ENCODE results near the gene MME. TPM values are rescaled to one million over a fixed set of nuclear protein-coding genes. Genes with fewer than 3 reads are reported as not detected.

The MME gene
- total and polyA plus RNA-seq, 8 donors: 9.1 to 43.6 (median 26.5) TPM

GRCh38 chr3:155049959-155050358, 30.2 kb upstream of the MME start:
- H3K9me3 ChIP-seq: peaks cover 0 to 31% of the 10 kb centered on the region in 2 donors
- no peaks in the 10 kb centered on the region for H3K4me1 ChIP-seq
- TF ChIP-seq, protein P1, sequence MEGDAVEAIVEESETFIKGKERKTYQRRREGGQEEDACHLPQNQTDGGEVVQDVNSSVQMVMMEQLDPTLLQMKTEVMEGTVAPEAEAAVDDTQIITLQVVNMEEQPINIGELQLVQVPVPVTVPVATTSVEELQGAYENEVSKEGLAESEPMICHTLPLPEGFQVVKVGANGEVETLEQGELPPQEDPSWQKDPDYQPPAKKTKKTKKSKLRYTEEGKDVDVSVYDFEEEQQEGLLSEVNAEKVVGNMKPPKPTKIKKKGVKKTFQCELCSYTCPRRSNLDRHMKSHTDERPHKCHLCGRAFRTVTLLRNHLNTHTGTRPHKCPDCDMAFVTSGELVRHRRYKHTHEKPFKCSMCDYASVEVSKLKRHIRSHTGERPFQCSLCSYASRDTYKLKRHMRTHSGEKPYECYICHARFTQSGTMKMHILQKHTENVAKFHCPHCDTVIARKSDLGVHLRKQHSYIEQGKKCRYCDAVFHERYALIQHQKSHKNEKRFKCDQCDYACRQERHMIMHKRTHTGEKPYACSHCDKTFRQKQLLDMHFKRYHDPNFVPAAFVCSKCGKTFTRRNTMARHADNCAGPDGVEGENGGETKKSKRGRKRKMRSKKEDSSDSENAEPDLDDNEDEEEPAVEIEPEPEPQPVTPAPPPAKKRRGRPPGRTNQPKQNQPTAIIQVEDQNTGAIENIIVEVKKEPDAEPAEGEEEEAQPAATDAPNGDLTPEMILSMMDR (IDR thresholded peaks at IDR 0.05): no peak
- no peak for ATAC-seq
- H3K27me3 ChIP-seq: no peaks in the 10 kb centered on the region
- no peak overlapping the region for H3K4me3 ChIP-seq
- H3K27ac ChIP-seq: no peak overlapping the region
- no peaks in the 10 kb centered on the region for H3K36me3 ChIP-seq
- no peak for DNase-seq
- intact Hi-C loops (cut with DNase I): no loop called here

DNA sequence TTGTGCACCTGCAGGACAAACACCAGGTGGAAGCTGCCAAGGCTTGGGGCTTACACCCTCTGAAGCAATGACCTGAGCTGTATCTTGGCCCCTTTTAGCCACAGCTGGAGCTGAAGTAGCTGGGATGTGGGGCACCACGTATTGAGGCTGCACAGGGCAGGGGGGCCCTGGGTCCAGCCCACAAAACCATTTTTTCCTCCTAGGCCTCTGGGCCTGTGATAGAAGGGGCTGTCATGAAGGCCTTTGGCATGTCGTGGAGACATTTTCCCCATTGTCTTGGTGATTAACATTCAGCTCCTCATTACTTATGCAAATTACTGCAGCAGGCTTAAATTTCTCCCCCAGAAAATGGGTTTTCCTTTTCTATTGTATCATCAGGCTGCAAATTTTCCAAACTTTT, 27.6 kb upstream of the MME start:
- no peaks in the 10 kb centered on the region for H3K4me1 ChIP-seq
- H3K27me3 ChIP-seq: no peaks in the 10 kb centered on the region
- peaks cover 0 to 31% of the 10 kb centered on the region in 2 donors for H3K9me3 ChIP-seq
- ATAC-seq (no peak), DNase-seq (no peak)
- no peaks in the 10 kb centered on the region for H3K36me3 ChIP-seq
- no peak overlapping the region for H3K27ac ChIP-seq
- intact Hi-C loops (cut with DNase I): no loop called here
- TF ChIP-seq, protein P1 (IDR thresholded peaks at IDR 0.05): no peak
- H3K4me3 ChIP-seq: no peak overlapping the region

DNA sequence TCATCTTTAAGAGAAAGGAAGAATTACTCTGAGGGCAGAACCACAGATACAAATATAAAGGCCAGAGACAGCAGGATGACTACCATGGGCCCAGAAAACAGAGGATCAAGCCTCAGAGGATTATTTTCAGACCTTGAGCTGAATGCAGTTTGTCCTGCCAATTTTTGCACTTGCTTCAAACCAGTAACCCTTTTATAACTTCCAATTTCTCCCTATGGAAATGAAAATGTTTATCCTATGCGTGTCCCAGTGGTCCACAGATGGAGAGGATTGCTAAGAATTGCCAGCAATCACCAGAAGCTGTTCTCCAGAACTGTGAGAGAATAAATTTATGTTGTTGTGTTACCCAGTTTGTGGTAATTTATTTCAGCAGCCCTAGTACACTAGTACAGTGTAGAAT, 26.4 kb upstream of the MME start:
- DNase-seq: no peak
- ATAC-seq: no peak
- Histone ChIP-seq H3K9me3 (peaks cover 0 to 31% of the 10 kb centered on the region in 2 donors), H3K4me3 (no peak overlapping the region), H3K27ac (no peak overlapping the region), H3K36me3 (no peaks in the 10 kb centered on the region), H3K4me1 (no peaks in the 10 kb centered on the region), H3K27me3 (no peaks in the 10 kb centered on the region)
- TF ChIP-seq, protein P1 (IDR thresholded peaks at IDR 0.05): no peak
- intact Hi-C loops (cut with DNase I): no loop called here

DNA sequence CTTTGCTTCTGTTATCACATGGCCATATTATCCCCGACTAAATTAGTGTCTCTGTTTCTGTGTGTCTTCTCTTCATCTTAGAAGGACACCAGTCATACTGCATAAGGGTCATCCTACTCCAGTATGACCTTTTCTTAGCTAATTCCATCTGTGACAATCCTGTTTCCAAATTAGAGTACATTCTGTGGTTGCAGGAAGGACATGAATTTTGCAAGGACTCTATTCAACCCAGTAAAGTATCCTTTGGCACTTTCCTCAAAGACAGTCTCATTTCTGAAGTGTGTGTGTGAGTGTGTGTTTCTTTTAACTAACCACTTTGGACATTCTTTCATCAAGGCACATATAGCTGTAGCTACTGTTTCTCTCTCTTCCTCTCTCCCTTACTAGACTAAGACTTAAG, 15.2 kb upstream of the MME start:
- Histone ChIP-seq H3K4me1 (no peaks in the 10 kb centered on the region), H3K27ac (no peak overlapping the region), H3K4me3 (no peak overlapping the region), H3K27me3 (no peaks in the 10 kb centered on the region), H3K36me3 (no peaks in the 10 kb centered on the region), H3K9me3 (no peaks in the 10 kb centered on the region)
- no peak for DNase-seq
- TF ChIP-seq, protein P1 (IDR thresholded peaks at IDR 0.05): no peak
- peak; percentile 33 for ATAC-seq
- intact Hi-C loops (cut with DNase I): no loop called here

DNA sequence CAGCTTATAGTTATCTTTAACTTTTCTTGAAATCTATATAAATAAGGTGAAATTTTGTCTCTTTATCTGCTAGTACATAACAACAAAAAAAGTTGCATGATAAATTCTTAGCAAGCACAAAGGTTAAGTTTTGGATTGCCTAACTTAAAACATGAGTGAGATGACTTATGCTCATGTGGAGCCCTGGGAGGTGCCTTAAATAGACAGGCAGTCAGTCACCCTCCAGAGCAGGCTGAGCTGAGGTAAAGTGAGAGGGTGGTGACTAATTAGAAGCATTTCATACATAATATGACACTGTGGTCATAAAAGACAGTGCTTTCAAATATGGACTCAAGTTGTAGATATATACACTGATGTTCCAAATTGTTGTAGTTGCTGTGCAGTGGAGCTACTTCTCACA, 14.6 kb upstream of the MME start:
- intact Hi-C loops (cut with DNase I): no loop called here
- ATAC-seq (peak; percentile 85), DNase-seq (no peak)
- no peaks in the 10 kb centered on the region for H3K36me3 ChIP-seq
- no peaks in the 10 kb centered on the region for H3K4me1 ChIP-seq
- H3K9me3 ChIP-seq: no peaks in the 10 kb centered on the region
- TF ChIP-seq, protein P1 (IDR thresholded peaks at IDR 0.05): no peak
- no peak overlapping the region for H3K27ac ChIP-seq
- no peak overlapping the region for H3K4me3 ChIP-seq
- no peaks in the 10 kb centered on the region for H3K27me3 ChIP-seq
